Testis (tissue), 3 donors: ENCODE data around the gene ITGB2. TPM values are rescaled to one million over a fixed set of nuclear protein-coding genes. Genes with fewer than 3 reads are reported as not detected.

Source experiments
- DNase-seq: peaks from one replicate; pipeline ENCODE4 v3.0.0-alpha.2; 2019
- H3K27ac ChIP-seq, 2 donors: fragments of 200-600 bp; sonication (generic); one replicate each; pipeline ENCODE4 v1.5.1; 2019
- H3K27me3 ChIP-seq: fragments of 200-600 bp; sonication (generic); one replicate; pipeline ENCODE4 v1.5.1; 2019
- H3K36me3 ChIP-seq: fragments of 200-600 bp; sonication (generic); one replicate; pipeline ENCODE4 v1.5.1; 2017; ENCODE audit warnings: low read depth; ENCODE audit errors: missing control alignments
- H3K4me1 ChIP-seq: fragments of 200-600 bp; sonication (generic); one replicate; pipeline ENCODE4 v1.5.1; 2019
- H3K4me3 ChIP-seq, 2 donors: fragments of 200-600 bp; sonication (generic); one replicate each; pipeline ENCODE4 v1.5.1; 2017 to 2019
- H3K9me3 ChIP-seq: fragments of 200-600 bp; sonication (generic); one replicate; pipeline ENCODE4 v1.5.1; 2017
- CTCF ChIP-seq, 3 experiments: fragments of 450-650 bp in 2 of 3; fragments of 200-600 bp in 1 of 3; sonication (generic) in 1 of 3; IDR thresholded peaks; one replicate each; pipeline ENCODE4 v1.5.1; 2016 to 2019; ENCODE audit warnings: antibody characterized with exemption in 3 of 3, mild to moderate bottlenecking in 2 of 3, moderate library complexity in 1 of 3
- POLR2A ChIP-seq: fragments of 450-650 bp; IDR thresholded peaks from one replicate; pipeline ENCODE4 v1.6.1; 2017; ENCODE audit warnings: antibody characterized with exemption, mild to moderate bottlenecking, moderate library complexity
- WGBS, 2 donors: methylation state at CpG; one replicate each; pipeline ENCODE4 v1.1.5; 2018; 5-methylcytosine and 5-hydroxymethylcytosine counted together
- intact Hi-C: fragments of 100-400 bp; cut with DNase I; formaldehyde crosslinking; loops from one replicate; pipeline ENCODE4 v1.15.1; 2023; ENCODE audit warnings: low total_unique reads
- polyA plus RNA-seq: library from polyadenylated mRNA; stranded (reverse); fragments of 350-450 nt; fragmentation: Illumina TruSeq; extraction: RNeasy Lipid Tissue Mini Kit (QIAGEN cat#74804); gene quantifications from one replicate; pipeline ENCODE4 v1.2.3, GENCODE V29; 2014; ENCODE audit warnings: low read depth, low replicate concordance; ENCODE audit not compliant: insufficient read depth
- total RNA-seq, 2 donors: library from RNA; depleted of rRNA; stranded (reverse); fragments of >200 nt; gene quantifications; one replicate each; pipeline ENCODE4 v1.2.3, GENCODE V29; 2016

The ITGB2 gene
- total and polyA plus RNA-seq, 3 donors from 2014 or later = 5.6 to 29.5 (median 27.4) TPM

DNA sequence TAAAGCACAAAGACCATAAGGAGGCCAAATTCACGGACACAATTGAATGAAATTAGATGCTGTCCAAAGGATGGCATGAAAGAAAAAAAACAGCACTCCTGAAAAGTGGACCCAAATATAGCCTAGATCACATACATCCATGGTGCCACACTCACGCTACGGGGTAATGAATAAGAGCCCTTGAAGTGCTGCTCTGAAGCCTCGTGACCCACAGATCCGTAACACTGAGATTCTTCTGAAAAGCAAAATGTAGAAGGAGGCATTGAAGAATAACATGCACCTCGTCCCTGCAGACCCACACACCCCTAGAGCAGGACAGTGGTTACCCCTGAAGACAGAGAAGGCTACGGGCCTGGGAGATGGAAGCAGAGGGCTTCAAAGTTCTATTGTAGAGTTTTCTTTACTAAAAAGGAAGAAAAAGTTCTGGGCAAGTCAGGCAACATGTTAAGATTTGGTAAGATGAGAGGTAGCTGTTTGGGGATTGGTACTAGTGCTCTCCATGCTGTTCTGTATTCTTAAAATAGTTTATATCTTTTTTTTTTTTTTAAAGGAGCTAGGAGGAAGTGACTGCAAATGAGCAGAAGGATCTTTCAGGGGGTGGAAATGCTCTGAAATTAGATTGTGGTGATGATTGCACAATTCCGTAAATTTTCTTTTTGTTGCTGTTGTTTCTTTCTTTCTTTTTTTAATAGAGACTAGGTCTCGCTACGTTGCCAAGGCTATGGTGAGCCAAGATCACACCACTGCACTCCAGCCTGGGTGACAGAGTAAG lies 4.1 kb upstream of the ITGB2 start:
- Histone ChIP-seq H3K27ac (no peak overlapping the region), H3K4me1 (no peaks in the 10 kb centered on the region), H3K4me3 (no peak overlapping the region), H3K9me3 (no peaks in the 10 kb centered on the region), H3K36me3 (no peaks in the 10 kb centered on the region), H3K27me3 (no peaks in the 10 kb centered on the region)
- no peak for DNase-seq
- intact Hi-C loops = no loop called here
- 74 to 80% methylated on average over 10 of the region's 10 CpGs for WGBS, 2 donors
- TF ChIP-seq CTCF (IDR thresholded peaks at IDR 0.05) (no peak), POLR2A (no peak)

DNA sequence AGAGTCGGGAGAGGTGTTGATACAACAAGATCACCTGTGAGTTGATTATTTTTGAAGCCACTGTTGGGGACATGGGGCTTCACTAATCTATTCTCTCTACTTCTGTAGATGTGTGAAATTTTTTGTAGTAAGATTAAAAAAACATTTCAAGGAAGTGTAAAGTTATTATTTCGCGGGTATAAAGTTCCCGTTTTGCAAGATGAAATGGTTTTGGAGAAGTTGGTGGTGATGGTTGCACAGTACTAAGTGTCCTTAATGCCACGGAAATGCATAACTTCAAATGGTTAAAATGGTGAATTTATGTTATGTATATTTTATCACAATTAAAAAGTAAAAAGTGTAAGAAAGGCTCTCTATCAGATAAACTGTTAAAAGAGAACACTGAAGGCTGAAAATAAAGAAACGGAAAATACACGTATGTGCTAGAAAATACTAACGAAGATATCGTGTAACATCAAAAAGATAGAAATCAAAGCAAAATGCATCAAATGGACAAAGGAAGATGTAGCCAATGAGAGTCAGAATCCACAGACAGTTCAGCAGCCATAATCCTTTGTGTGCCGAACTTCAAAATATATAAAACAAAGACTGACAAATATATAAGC lies 2.9 kb upstream of the ITGB2 start:
- H3K27me3 ChIP-seq = no peaks in the 10 kb centered on the region
- intact Hi-C loops = no loop called here
- H3K4me1 ChIP-seq = no peaks in the 10 kb centered on the region
- no peak for DNase-seq
- H3K9me3 ChIP-seq = no peaks in the 10 kb centered on the region
- no peak for TF ChIP-seq POLR2A
- TF ChIP-seq CTCF (IDR thresholded peaks at IDR 0.05) = no peak
- H3K4me3 ChIP-seq = no peak overlapping the region
- no peak overlapping the region for H3K27ac ChIP-seq
- 85 to 88% methylated on average over 10 of the region's 10 CpGs for WGBS, 2 donors
- no peaks in the 10 kb centered on the region for H3K36me3 ChIP-seq

- no peaks in the 10 kb centered on the region for H3K9me3 ChIP-seq
- TF ChIP-seq CTCF (IDR thresholded peaks at IDR 0.05) (no peak), POLR2A (no peak)
- H3K36me3 ChIP-seq = no peaks in the 10 kb centered on the region
- no peaks in the 10 kb centered on the region for H3K27me3 ChIP-seq
- no peak overlapping the region for H3K4me3 ChIP-seq
- no peaks in the 10 kb centered on the region for H3K4me1 ChIP-seq
- WGBS, 2 donors = 65 to 79% methylated on average over 5 of the region's 5 CpGs
- no peak overlapping the region for H3K27ac ChIP-seq
- DNase-seq = no peak
- intact Hi-C loops = no loop called here
Observed at GRCh38 chr21:44921928-44922327, 1.2 kb upstream of the ITGB2 start.

GRCh38 chr21:44919913-44920693 lies 596 bp downstream of the ITGB2 start:
- DNase-seq = no peak
- no peaks in the 10 kb centered on the region for H3K27me3 ChIP-seq
- TF ChIP-seq CTCF (IDR thresholded peaks at IDR 0.05) = no peak
- TF ChIP-seq POLR2A = no peak
- no peaks in the 10 kb centered on the region for H3K4me1 ChIP-seq
- no peaks in the 10 kb centered on the region for H3K9me3 ChIP-seq
- H3K36me3 ChIP-seq = no peaks in the 10 kb centered on the region
- H3K4me3 ChIP-seq = peak overlapping the region in 1 of 2 donors; percentile 26
- WGBS, 2 donors = 61 to 77% methylated on average over 18 to 26 of the region's 28 CpGs
- H3K27ac ChIP-seq = no peak overlapping the region
- intact Hi-C loops = no loop called here
